Endothelial cell of umbilical vein (primary cell): ENCODE measurements around the gene PASK. TPM values are rescaled to one million over a fixed set of nuclear protein-coding genes. Genes with fewer than 3 reads are reported as not detected.

Experiments
- BruUV-seq: library from RNA; stranded (reverse); fragments of 400-500 nt; replicated peaks from 2 replicates; lab custom pipeline; 2021; lab: Mats Ljungman, UMichigan
- CTCF ChIA-PET: fragments of 300-600, 350-600 bp; sonication (Branson Sonifier 250); formaldehyde crosslinking; loops from one replicate; lab custom pipeline; 2021; ENCODE audit warnings: antibody characterized with exemption, inconsistent platforms; lab: Charles Lee
- POLR2A ChIA-PET: fragments of 300-600, 350-600 bp; sonication (Branson Sonifier 250); formaldehyde crosslinking; loops from one replicate; lab custom pipeline; 2021; ENCODE audit warnings: antibody characterized with exemption, inconsistent platforms; lab: Charles Lee
- DNase-seq: peaks from one replicate; pipeline ENCODE4 v3.0.0-alpha.2; 2011; ENCODE audit warnings: low read depth, low spot score
- FAIRE-seq: peaks from 2 replicates; lab custom pipeline; 2011; peaks lifted over from hg19 to GRCh38; lab: Jason Lieb, UNC
- H2AFZ ChIP-seq: 2 replicates; pipeline ENCODE4 v1.6.0; 2012; ENCODE audit warnings: low read depth, low read length, control low read depth, inconsistent platforms
- H3K27ac ChIP-seq: 2 replicates; pipeline ENCODE4 v1.5.1; 2011; ENCODE audit warnings: low read depth, mild to moderate bottlenecking, control low read depth, low read length, moderate library complexity; ENCODE audit not compliant: insufficient read depth
- H3K27me3 ChIP-seq, 2 experiments: 2 replicates each; pipeline versions ENCODE4 v1.6.0 to v1.6.1; 2011; ENCODE audit warnings: low read length in 2 of 2, mixed read lengths in 1 of 2; ENCODE audit not compliant: control insufficient read depth in 2 of 2, insufficient read depth in 2 of 2
- H3K36me3 ChIP-seq, 2 experiments: 2 replicates in 1 of 2; 3 replicates in 1 of 2; pipeline ENCODE4 v1.5.1; 2011; ENCODE audit warnings: low read length in 2 of 2, mild to moderate bottlenecking in 1 of 2, moderate library complexity in 1 of 2; ENCODE audit not compliant: control insufficient read depth in 2 of 2, insufficient read depth in 2 of 2; ENCODE audit errors: extremely low read depth in 1 of 2
- H3K4me1 ChIP-seq: 3 replicates; pipeline ENCODE4 v1.5.1; 2011; ENCODE audit warnings: mild to moderate bottlenecking, low read length; ENCODE audit not compliant: control insufficient read depth, insufficient read depth; ENCODE audit errors: extremely low read depth
- H3K4me2 ChIP-seq: 2 replicates; pipeline ENCODE4 v1.6.1; 2011; ENCODE audit warnings: low read length, control low read depth, mixed read lengths; ENCODE audit not compliant: insufficient read depth
- H3K4me3 ChIP-seq, 3 experiments: fragments of 200-600 bp in 1 of 3; sonication (generic), shearing (Covaris generic) in 1 of 3; replicated peaks in 1 of 3; 2 replicates each; pipeline ENCODE4 v1.5.1; 2011 to 2016; ENCODE audit warnings: control low read depth in 3 of 3, low read length in 3 of 3, mild to moderate bottlenecking in 2 of 3, inconsistent platforms in 1 of 3, low read depth in 1 of 3, moderate library complexity in 1 of 3; ENCODE audit not compliant: insufficient read depth in 1 of 3
- H3K79me2 ChIP-seq: 2 replicates; pipeline ENCODE4 v1.6.0; 2012; ENCODE audit warnings: low read length, inconsistent platforms; ENCODE audit not compliant: control insufficient read depth, insufficient read depth
- H3K9ac ChIP-seq: replicated peaks from 2 replicates; pipeline ENCODE3; 2011; ENCODE audit warnings: low read length, control low read depth; ENCODE audit not compliant: insufficient read depth; ENCODE audit errors: extremely low read depth
- H3K9me1 ChIP-seq: replicated peaks from 3 replicates; pipeline ENCODE4 v1.6.0; 2011; ENCODE audit warnings: mild to moderate bottlenecking, low read length; ENCODE audit not compliant: control insufficient read depth, insufficient read depth; ENCODE audit errors: extremely low read depth
- H3K9me3 ChIP-seq: replicated peaks from 2 replicates; pipeline ENCODE4 v1.5.1; 2012; ENCODE audit warnings: low read length, inconsistent platforms; ENCODE audit not compliant: control insufficient read depth, insufficient read depth
- H4K20me1 ChIP-seq: replicated peaks from 2 replicates; pipeline ENCODE3; 2011; ENCODE audit warnings: mild to moderate bottlenecking, low read length; ENCODE audit not compliant: control insufficient read depth, insufficient read depth; ENCODE audit errors: extremely low read depth
- CTCF ChIP-seq, 2 donors: IDR thresholded peaks; 1 replicate in 1 of 2; 2 replicates in 1 of 2; pipeline ENCODE4 v1.5.1; 2011; ENCODE audit warnings: low read length in 2 of 2, mild to moderate bottlenecking in 2 of 2, moderate library complexity in 2 of 2, control low read depth in 1 of 2, inconsistent platforms in 1 of 2, low read depth in 1 of 2; ENCODE audit not compliant: insufficient read depth in 1 of 2; ENCODE audit errors: extremely low read depth in 1 of 2
- EZH2 ChIP-seq: IDR thresholded peaks from 2 replicates; pipeline ENCODE4 v1.6.1; 2012; ENCODE audit warnings: borderline replicate concordance, low read depth, mild to moderate bottlenecking, moderate library complexity, low read length, inconsistent platforms; ENCODE audit not compliant: severe bottlenecking
- FOS ChIP-seq: IDR thresholded peaks from 2 replicates; pipeline ENCODE4 v1.6.1; 2011; ENCODE audit warnings: mild to moderate bottlenecking, low read length, moderate library complexity, borderline replicate concordance; ENCODE audit not compliant: insufficient read depth
- GATA2 ChIP-seq: IDR thresholded peaks from 2 replicates; pipeline ENCODE4 v1.7.0; 2011; ENCODE audit warnings: low read depth, mild to moderate bottlenecking, moderate library complexity, mixed read lengths, low read length; ENCODE audit not compliant: insufficient read length, insufficient read depth
- JUN ChIP-seq: IDR thresholded peaks from 2 replicates; pipeline ENCODE4 v1.6.1; 2011; ENCODE audit warnings: borderline replicate concordance, low read depth; ENCODE audit not compliant: insufficient read length, insufficient read depth
- MAX ChIP-seq: IDR thresholded peaks from 2 replicates; pipeline ENCODE4 v1.6.1; 2011; ENCODE audit not compliant: insufficient read depth, insufficient read length
- MYC ChIP-seq: IDR thresholded peaks from one replicate; pipeline ENCODE4 v1.6.1; 2011; ENCODE audit warnings: mild to moderate bottlenecking, low read depth, low read length
- POLR2A ChIP-seq: IDR thresholded peaks from 2 replicates; pipeline ENCODE4 v1.6.1; 2012; ENCODE audit warnings: low read depth, mild to moderate bottlenecking, control low read depth, low read length
- POLR2AphosphoS5 ChIP-seq: IDR thresholded peaks from 2 replicates; pipeline ENCODE4 v1.6.1; 2012; ENCODE audit warnings: low read depth, mild to moderate bottlenecking, control low read depth, low read length, moderate library complexity; ENCODE audit not compliant: insufficient read depth
- dilution Hi-C: fragments of 300-500 bp; cut with MboI; formaldehyde crosslinking; loops from one replicate; pipeline ENCODE4 v1.15.0; 2019; ENCODE audit warnings: low sequenced_read_pairs; ENCODE audit not compliant: extremely low pct_ligation_motif_present
- intact Hi-C: fragments of 100-400 bp; cut with micrococcal nuclease; formaldehyde crosslinking; loops from one replicate; pipeline ENCODE4 v1.10.0; 2022
- polyA plus RNA-seq, 4 experiments: library from polyadenylated mRNA; depleted of rRNA in 3 of 4; stranded (reverse) in 3 of 4; unstranded in 1 of 4; fragments of >200 nt; gene quantifications; 2 replicates each; pipeline versions ENCODE4 v1.2.1 to v1.2.3, GENCODE V29; 2011 to 2012; ENCODE audit warnings: missing spikeins in 1 of 4
- total RNA-seq: library from RNA; stranded (reverse); gene quantifications from 2 replicates; pipeline ENCODE4 v1.2.3, GENCODE V29; 2021

The PASK gene
- total and polyA plus RNA-seq, 2 donors (not counting 3 experiments of a cell fraction or from before 2014, with no cell fraction given): 5.7 to 17.3 TPM

- no peak overlapping the region for H2AFZ ChIP-seq
- no peak for FAIRE-seq
- no peak for DNase-seq
- dilution Hi-C loops (no loop called here), intact Hi-C loops (loop anchor here (10.0 kb wide), 1 partner anchor 285 kb away; no protein-coding TSS in a partner anchor)
- H4K20me1 ChIP-seq: no peaks in the 10 kb centered on the region
- H3K27me3 ChIP-seq: no peaks in the 10 kb centered on the region
- no TSS peak for BruUV-seq
- H3K9me1 ChIP-seq: no peaks in the 10 kb centered on the region
- peaks cover 0 to 3% of the 10 kb centered on the region in 2 experiments for H3K36me3 ChIP-seq
- no peak overlapping the region for H3K4me3 ChIP-seq
- H3K27ac ChIP-seq: no peak overlapping the region
- no peaks in the 10 kb centered on the region for H3K79me2 ChIP-seq
- ChIA-PET POLR2A (no interaction called here), CTCF (interaction anchor here (1.0 kb wide), 1 partner anchor 61 kb away, joined by 3 read pairs; no protein-coding TSS in a partner anchor)
- H3K4me1 ChIP-seq: no peaks in the 10 kb centered on the region
- no peaks in the 10 kb centered on the region for H3K9me3 ChIP-seq
- H3K9ac ChIP-seq: no peak overlapping the region
- TF ChIP-seq EZH2 (no peak), MAX (no peak), POLR2A (no peak), GATA2 (no peak), CTCF (IDR thresholded peaks at IDR 0.05; ENCODE audit: extremely low read depth in 1 of 2, insufficient read depth in 1 of 2, low read depth in 1 of 2, low read length in 2 of 2) (no peak), JUN (no peak), FOS (no peak), POLR2AphosphoS5 (no peak), MYC (no peak)
- no peak overlapping the region for H3K4me2 ChIP-seq
These were observed 9.5 kb downstream of the PASK start for GRCh38 chr2:241139531-241140444.
